ENCODE measurements around the gene NFKB1.

GRCh38 chr4:102612824-102613366, 111.7 kb downstream of the NFKB1 start:
- TF ChIP-seq POLR2A (IDR thresholded peaks at IDR 0.05; ENCODE audit: low read length) (no peak), GATA1 (IDR thresholded peaks at IDR 0.05; ENCODE audit: low read depth, low read length) (no peak)

All from erythroblast (primary cell).